Measurements from ENCODE around the gene ATG4A. TPM values are rescaled to one million over a fixed set of nuclear protein-coding genes. Genes with fewer than 3 reads are reported as not detected.

Gene ATG4A
- total and polyA plus RNA-seq, 9 of the 15 experiments (the other 6 are each of a cell fraction or from before 2014, with no cell fraction given) = 7.3 to 24.5 (median 16.6) TPM

DNA sequence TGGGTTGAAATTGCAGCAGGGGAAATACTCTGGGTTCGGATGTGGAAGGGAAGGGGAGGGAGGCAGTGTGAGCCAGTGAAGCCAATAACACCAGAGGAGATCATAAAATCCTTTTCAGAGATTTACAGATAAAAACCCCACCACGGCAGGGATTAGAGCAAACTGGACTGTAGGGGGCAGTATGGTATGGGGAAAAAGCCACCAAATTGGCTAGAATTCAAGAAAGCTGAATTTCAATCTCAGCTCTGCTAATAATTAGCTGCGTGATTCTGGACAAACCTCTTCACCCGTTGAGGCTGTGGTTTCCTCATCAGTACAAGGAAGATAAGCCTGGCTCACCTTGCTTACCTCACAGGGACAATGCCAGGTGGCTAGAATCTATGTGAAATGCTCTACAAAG, 108.1 kb downstream of the ATG4A start:
- Histone ChIP-seq H3K4me3 (no peak overlapping the region), H3K79me2 (ENCODE audit: control insufficient read depth, insufficient read depth, low read length) (no peaks in the 10 kb centered on the region), H3K4me1 (replicated peaks in 1 of 2; ENCODE audit: control insufficient read depth in 2 of 2, insufficient read depth in 2 of 2, low read length in 2 of 2) (no peaks in the 10 kb centered on the region), H3K9ac (ENCODE audit: insufficient read depth in 1 of 2, low read depth in 2 of 2, low read length in 2 of 2) (no peak overlapping the region), H3K36me3 (ENCODE audit: control insufficient read depth, insufficient read depth, low read length) (no peaks in the 10 kb centered on the region), H3K27me3 (ENCODE audit: control insufficient read depth in 2 of 2, insufficient read depth in 2 of 2, low read length in 2 of 2) (no peaks in the 10 kb centered on the region), H3K27ac (ENCODE audit: extremely low read depth, low read depth, low read length) (no peak overlapping the region), H3K4me2 (ENCODE audit: insufficient read depth, low read length) (no peak overlapping the region), H4K20me1 (replicated peaks; ENCODE audit: control insufficient read depth, insufficient read depth, low read length) (peaks cover 5% of the 10 kb centered on the region; the same call in 1 of the 2 replicates), H2AFZ (ENCODE audit: low read depth, low read length) (no peak overlapping the region), H3K9me1 (ENCODE audit: control insufficient read depth, insufficient read depth, low read length) (no peaks in the 10 kb centered on the region), H3K9me3 (replicated peaks; ENCODE audit: control insufficient read depth, insufficient read depth, low read depth, low read length) (no peaks in the 10 kb centered on the region)
- WGBS (ENCODE audit: insufficient coverage, low coverage, missing lambda C conversion rate) = 0% methylated on average over 4 of the region's 4 CpGs
- in situ Hi-C loops (cut with MboI) = loop anchor here (25.0 kb wide), 1 partner anchor 488 kb away; no protein-coding TSS in a partner anchor
- intact Hi-C loops (cut with micrococcal nuclease) = loop anchor here (1.0 kb wide), 1 partner anchor 105 kb away; no protein-coding TSS in a partner anchor
- DNase-seq (ENCODE audit: extremely low read depth in 1 of 4, low spot score in 3 of 4) = peak; percentile 16 to 34 (median 25)
- 0 out of 3 replicates have a peak, but pooled peaks have one; percentile 52 for ATAC-seq
- CTCF ChIA-PET (ENCODE audit: low intra/inter-chr PET ratio) = interaction anchor here (1.0 kb wide), 1 partner anchor 105 kb away, joined by 3 read pairs; no protein-coding TSS in a partner anchor
- peak; percentile 59 for FAIRE-seq
- POLR2A ChIA-PET = interaction anchor here (0.6 kb wide), 1 partner anchor 1142 kb away, joined by 3 read pairs; no protein-coding TSS in a partner anchor
- BruUV-seq (replicated peaks) = no TSS peak
- TF ChIP-seq XRCC4 (IDR thresholded peaks at IDR 0.05; ENCODE audit: extremely low read depth, insufficient read depth, insufficient read length) (no peak), PHF8 (IDR thresholded peaks at IDR 0.05; ENCODE audit: borderline replicate concordance, low read length) (no peak), ZNF76 (CRISPR knock-in tag; IDR thresholded peaks at IDR 0.05; ENCODE audit: borderline replicate concordance) (no peak), SLC30A9 (CRISPR knock-in tag; IDR thresholded peaks at IDR 0.05) (no peak), FOSL1 (tag; conservative IDR thresholded peaks at IDR 0.05) (no peak), CREBBP (IDR thresholded peaks at IDR 0.05; ENCODE audit: low read depth, low read length) (no peak), TFAM (CRISPR knock-in tag; conservative IDR thresholded peaks at IDR 0.05) (no peak), SMAD2 (IDR thresholded peaks at IDR 0.05; ENCODE audit: low read depth, low read length) (no peak), ZNF3 (CRISPR knock-in tag; IDR thresholded peaks at IDR 0.05) (no peak), NR4A1 (CRISPR knock-in tag; IDR thresholded peaks at IDR 0.05) (no peak), NR4A1 (tag; IDR thresholded peaks at IDR 0.05) (no peak), ARHGAP35 (IDR thresholded peaks at IDR 0.05; ENCODE audit: partially characterized antibody) (no peak), ZNF766 (CRISPR knock-in tag; conservative IDR thresholded peaks at IDR 0.05) (no peak)
- TF ChIP-seq, protein P1, sequence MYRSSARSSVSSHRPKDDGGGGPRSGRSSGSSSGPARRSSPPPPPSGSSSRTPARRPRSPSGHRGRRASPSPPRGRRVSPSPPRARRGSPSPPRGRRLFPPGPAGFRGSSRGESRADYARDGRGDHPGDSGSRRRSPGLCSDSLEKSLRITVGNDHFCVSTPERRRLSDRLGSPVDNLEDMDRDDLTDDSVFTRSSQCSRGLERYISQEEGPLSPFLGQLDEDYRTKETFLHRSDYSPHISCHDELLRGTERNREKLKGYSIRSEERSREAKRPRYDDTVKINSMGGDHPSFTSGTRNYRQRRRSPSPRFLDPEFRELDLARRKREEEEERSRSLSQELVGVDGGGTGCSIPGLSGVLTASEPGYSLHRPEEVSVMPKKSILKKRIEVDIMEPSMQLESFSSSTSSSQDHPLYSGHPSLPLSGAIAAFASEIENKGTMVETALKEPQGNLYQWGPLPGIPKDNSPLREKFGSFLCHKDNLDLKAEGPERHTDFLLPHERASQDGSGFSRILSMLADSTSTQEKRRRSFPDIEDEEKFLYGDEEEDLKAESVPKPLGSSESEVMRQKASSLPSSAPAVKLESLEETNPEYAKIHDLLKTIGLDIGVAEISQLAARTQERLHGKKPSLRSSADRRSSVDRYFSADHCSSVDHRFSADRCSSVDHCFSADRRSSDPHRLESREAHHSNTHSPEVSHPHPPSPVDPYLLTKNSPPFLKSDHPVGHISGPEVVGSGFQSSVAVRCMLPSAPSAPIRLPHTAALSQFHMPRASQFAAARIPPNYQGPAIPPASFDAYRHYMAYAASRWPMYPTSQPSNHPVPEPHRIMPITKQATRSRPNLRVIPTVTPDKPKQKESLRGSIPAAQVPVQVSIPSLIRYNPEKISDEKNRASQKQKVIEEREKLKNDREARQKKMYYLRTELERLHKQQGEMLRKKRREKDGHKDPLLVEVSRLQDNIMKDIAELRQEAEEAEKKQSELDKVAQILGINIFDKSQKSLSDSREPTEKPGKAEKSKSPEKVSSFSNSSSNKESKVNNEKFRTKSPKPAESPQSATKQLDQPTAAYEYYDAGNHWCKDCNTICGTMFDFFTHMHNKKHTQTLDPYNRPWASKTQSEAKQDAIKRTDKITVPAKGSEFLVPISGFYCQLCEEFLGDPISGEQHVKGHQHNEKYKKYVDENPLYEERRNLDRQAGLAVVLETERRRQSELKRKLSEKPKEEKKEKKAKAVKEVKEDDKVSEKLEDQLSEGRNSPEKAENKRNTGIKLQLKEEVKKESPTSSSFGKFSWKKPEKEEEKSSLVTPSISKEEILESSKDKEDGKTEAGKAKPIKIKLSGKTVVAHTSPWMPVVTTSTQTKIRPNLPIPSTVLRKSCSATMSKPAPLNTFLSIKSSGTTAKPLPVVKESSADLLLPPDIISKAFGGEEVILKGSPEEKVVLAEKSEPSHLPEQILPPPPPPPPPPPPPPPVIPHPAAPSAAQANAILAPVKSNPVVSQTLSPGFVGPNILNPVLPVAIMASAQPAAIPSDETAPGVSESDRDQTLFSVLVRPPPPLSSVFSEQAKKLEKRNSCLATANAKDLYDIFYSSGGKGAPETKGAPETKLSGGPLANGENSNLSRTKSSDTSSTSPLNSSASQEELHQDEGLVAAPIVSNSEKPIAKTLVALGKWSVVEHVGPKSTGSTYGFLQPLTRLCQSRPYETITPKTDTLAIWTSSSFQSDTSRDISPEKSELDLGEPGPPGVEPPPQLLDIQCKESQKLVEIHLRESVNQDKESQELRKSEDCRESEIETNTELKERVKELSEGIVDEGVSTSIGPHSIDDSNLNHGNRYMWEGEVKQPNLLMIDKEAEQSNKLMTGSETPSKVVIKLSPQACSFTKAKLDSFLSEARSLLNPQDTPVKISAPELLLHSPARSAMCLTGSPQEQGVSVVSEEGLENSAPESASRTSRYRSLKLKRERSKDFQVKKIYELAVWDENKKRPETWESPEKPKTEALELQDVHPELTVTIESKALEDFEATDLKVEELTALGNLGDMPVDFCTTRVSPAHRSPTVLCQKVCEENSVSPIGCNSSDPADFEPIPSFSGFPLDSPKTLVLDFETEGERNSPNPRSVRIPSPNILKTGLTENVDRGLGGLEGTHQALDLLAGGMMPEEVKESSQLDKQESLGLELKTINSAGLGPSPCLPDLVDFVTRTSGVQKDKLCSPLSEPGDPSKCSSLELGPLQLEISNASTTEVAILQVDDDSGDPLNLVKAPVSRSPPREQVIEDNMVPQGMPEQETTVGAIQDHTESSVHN (IDR thresholded peaks at IDR 0.05; ENCODE audit: borderline replicate concordance in 1 of 2, low read depth in 1 of 2) = no peak
- TF ChIP-seq, protein P2, sequence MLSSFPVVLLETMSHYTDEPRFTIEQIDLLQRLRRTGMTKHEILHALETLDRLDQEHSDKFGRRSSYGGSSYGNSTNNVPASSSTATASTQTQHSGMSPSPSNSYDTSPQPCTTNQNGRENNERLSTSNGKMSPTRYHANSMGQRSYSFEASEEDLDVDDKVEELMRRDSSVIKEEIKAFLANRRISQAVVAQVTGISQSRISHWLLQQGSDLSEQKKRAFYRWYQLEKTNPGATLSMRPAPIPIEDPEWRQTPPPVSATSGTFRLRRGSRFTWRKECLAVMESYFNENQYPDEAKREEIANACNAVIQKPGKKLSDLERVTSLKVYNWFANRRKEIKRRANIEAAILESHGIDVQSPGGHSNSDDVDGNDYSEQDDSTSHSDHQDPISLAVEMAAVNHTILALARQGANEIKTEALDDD (IDR thresholded peaks at IDR 0.05) = no peak

Data from K562 (cell line).